LHCN-M2 (cell line): ENCODE results near the gene KIF20B. TPM values are rescaled to one million over a fixed set of nuclear protein-coding genes. Genes with fewer than 3 reads are reported as not detected.

Source experiments
- DNase-seq: peaks from one replicate; pipeline ENCODE4 v3.0.0-alpha.2; 2012; ENCODE audit warnings: low read depth
- polyA plus RNA-seq: library from polyadenylated mRNA; unstranded; fragments of >200 nt; gene quantifications from one replicate; pipeline ENCODE4 v1.2.1, GENCODE V29; 2012; ENCODE audit warnings: missing spikeins
- total RNA-seq: library from RNA; depleted of rRNA; stranded (reverse); fragments of >200 nt; gene quantifications from 2 replicates; pipeline ENCODE4 v1.2.3, GENCODE V29; 2014; rRNA removed

KIF20B gene
- total RNA-seq: 44.4 and 48.6 TPM in 2 replicates
- polyA plus RNA-seq: 3.4 TPM

DNA sequence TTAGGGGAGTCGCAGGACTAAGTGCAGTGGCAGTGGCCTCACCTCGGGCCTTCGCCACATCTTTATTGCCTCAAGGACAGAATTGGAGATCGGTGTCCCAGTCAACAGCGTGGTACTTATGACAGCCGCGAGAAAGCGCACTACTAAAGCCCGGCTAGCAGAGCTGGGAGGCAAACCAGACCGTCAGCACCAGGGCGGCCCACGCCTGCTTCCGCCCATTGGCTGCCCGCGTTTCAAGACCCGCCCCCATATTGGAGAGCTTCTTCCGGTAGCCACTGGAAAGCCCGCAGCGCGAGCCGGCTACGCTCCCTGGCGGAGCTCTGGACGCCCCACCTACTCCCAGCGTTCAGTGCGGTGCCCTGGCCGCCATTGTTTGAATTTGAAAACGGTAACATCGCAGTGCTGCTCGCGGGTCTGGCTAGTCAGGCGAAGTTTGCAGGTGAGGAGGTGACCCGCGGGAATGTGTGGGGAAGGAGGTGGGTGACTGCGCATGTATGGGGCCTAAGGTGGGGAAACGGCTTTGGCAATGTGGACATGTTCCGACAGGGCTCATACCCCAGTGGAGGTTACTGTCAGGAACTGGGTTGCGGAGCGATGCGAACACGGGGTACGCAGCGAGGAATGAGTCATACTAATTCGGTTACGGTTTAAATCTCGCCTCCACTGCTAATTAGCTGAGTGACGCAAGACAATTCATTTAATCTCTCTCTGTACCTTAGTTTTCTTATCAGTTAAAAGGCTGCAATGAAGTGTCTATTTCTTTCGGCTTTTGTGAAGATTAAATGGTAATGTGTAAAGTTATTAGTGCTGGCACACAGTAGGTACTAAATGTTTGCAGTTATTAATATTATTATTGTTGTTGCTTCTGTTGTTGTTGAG is at the start of gene KIF20B:
Gene KIF20B, plus strand, starts transcription at position 349 of the 879 bp plus-strand sequence. CDS start 3,705 bp downstream, outside the sequence.
- DNase-seq: peak; percentile 96

GRCh38 chr10:89651916-89652573 is 49.3 kb upstream of the KIF20B start:
- DNase-seq: no peak

- DNase-seq: no peak
These were observed 48.5 kb upstream of the KIF20B start for GRCh38 chr10:89652806-89653370.

DNA sequence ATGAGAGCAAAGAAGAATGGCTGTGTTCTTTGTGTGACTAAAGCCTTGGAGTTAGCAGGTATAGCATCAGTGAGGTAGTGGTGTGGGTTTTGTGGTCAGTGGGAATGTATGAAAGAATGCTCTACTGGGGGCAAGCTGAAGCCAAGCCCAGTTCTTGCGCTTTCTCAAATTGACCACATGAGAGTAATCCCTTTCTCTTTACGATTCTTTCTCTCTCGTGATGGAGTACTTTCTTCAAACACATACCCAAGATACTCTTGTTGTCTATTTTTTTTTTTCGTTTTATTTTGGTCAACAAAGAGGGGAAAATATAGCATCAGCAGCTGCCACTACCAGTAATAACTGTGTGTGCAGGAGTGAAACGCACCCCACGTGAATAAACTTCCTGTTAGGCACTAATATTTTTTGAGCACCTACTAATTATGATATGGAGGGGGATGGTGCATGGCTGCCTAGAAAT is 48.0 kb upstream of the KIF20B start:
- DNase-seq: peak; percentile 55

- DNase-seq: no peak
These were observed 45.7 kb upstream of the KIF20B start for GRCh38 chr10:89655722-89656121.

DNA sequence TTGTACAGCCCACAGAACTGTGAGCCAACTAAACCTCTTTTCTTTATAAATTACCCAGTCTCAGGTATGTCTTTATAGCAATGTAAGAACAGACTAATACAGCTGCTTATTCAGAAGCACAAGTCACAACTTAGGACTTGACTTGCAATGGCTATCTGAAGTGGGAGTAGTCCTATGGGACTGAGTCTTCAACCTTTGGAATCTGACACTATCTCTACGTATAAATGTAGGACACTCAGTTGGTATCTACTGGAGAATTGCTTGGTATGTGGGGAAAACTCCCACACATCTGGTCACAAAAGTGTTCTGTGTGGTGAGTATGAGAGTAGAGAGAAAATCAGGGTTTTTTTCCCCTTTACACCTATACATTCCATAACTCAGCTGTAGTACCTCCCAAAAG is 44.1 kb upstream of the KIF20B start:
- DNase-seq: no peak

- DNase-seq: peak; percentile 73
These were observed 42.0 kb upstream of the KIF20B start for GRCh38 chr10:89659143-89660131.

GRCh38 chr10:89662596-89662995 is 38.8 kb upstream of the KIF20B start:
- no peak for DNase-seq

DNA sequence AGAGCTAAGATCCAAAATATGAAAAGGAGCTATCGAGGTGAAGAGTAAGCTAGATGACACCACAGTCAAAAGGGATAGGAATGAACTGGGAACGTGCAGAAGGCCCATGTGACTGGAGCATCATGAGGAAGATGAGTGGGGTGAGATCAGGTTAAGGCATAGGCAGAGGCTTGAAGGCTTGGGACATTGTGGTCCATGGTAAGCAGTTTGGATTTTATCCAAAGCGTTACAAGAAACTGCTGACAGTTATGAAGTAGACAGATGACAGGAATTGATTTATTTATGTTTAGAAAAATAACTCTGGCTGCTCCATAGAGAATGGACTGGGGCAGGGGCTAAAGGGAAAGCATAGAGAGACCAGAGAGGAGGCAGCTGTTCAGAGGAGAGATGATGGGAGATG is 38.2 kb upstream of the KIF20B start:
- DNase-seq: no peak

DNA sequence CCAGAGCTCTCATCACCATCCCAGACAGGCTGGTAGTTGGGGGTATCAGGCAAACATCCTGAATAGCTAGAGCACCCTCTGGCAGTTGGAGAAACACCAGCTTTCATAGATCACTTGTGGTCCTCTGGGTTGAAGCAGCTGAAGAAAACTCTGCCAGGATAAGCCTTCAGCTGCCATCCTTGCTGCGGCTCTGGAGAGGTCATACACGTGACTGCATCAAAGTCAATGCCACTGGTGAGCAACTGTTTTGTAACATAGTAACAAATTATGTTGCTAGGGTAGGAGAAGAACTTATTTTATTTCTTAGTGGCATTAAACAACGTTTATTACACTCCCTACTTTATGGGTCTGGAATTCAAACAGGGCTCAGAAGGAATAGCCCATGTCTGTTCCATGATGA is 37.2 kb upstream of the KIF20B start:
- peak; percentile 89 for DNase-seq

DNA sequence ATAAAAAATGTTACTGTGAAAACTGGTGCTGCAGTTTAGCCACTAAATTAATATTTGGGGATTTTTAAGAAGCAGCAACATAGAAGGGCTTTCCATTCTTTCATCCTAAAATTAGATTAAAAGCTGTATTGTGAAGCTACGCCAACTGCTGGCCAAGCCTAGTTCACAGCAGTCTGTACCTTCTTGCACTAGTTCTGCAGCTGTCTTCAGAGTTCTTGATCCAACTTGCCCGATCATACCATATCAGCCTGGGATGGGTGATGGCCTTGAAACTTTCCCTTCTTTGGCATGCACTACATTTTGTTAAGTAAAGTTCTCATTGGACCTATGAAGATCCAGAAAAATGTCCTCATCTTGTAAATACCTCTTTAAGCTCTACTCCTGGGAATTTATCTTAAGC is 36.1 kb upstream of the KIF20B start:
- DNase-seq: peak; percentile 40

DNA sequence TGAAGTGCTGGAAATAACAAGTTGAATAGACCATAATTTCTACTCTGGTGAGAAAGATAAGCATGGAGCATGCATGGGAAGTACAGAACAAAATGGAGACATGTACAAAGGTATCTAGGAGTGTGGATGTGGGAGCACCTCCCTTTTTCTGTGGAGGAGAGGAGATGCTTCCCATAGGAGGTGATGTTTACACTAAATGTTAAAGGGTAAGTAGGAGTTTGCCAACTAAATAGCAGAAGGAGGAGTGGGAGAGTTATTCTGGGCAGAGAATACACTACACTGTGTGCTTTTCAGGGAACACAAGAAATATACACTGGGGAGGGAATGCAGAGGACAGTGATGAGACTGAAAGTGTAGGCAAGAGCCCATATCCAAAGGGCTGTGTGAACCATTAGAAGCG is 35.3 kb upstream of the KIF20B start:
- DNase-seq: no peak

- peak; percentile 31 for DNase-seq
These were observed 32.9 kb upstream of the KIF20B start for GRCh38 chr10:89668386-89669071.

DNA sequence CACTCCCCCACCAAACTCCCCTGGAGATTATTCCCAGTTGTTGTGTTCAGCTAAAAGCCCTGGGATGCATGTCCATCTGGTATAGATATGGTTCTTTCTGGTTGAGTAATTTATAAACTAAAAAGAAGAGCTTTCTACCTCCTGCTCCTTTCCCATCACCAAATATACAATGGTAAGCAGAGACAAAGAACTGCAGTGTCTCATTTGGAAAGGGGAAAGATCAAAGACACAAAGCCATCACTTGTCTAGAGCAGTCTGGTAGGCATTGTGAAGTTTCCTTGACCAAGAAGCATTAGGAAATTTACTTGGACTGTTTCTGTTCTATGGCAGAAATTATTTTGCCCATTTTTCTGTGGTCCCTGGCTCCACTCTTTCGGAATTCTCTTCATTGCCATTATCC is 31.4 kb upstream of the KIF20B start:
- no peak for DNase-seq

DNA sequence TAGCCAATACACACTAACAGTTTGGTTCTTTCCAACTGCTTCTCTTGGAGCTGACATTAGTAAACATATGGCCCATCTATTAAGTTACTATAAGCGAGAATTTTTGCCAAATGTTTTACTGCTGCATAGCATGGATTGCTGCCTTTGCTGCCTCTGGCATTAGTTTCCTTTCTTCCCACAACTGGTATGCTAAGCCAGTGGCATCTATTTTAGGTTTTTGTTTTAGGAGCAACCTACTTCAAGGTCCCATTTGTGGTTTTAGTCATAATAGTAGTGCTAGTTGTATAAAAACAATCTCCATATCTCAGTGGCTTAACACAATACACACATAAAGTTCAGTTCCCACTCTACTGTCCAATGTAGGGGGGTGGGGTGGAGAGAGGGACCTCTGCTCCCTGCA is 30.5 kb upstream of the KIF20B start:
- DNase-seq: no peak

GRCh38 chr10:89677341-89677740 is 24.0 kb upstream of the KIF20B start:
- no peak for DNase-seq

DNA sequence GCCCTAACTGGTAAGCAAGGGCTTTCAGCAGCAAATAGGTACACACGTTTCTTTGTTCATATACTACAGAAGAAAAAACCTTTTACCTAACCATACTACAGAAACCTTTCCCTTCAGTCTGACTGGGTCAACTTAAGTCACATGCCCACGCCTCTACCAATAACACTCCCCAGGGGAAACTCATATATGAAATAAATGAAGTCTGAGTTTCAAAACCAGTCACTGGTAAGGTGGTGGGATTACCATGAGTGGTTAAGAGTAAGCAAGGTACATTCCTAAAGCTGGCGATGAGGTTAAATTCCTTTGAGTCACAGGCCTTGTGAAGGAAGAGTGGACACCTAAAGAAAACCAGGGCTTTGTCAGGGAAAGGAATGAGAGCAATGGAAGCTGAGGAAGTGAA is 21.4 kb upstream of the KIF20B start:
- DNase-seq: no peak

- peak; percentile 75 for DNase-seq
These were observed 17.5 kb upstream of the KIF20B start for GRCh38 chr10:89683883-89684282.

DNA sequence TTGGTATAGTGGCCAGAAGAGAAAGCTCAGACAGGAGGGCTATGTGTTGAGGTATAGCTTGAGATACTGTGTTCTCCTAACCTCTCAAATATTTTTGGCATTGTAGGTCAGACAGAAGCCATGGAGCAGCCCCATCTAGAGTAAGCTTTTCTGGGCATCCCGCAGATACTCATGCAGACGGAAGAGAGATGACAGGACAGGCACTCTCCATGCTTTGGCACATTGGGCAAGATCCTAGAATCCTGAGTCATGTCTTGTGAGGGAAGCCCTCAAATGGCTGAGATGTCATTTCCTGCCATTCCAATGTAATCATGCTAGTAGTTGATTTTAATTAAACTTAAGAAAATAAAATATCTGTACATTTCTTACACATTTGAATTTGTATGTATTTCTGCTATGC is 16.8 kb upstream of the KIF20B start:
- DNase-seq: peak; percentile 55

DNA sequence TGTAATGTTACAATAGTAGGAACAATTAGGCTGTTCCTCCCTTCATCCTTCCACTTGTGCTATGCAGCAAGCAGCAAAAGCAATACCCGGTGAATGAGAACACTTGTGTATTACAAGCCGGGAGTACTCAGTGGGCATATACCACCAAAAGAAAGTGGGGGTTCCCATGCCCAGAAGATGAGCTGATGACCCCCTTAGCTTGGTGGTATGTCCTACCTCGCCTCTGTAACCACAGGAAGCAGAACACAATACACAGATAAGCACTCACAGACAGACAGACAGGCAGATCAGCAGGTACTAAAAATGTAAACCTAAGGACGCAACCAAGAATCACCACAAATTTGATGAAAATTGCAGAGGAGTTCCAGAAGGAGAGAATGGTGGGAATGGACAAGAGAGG is 15.5 kb upstream of the KIF20B start:
- no peak for DNase-seq

DNA sequence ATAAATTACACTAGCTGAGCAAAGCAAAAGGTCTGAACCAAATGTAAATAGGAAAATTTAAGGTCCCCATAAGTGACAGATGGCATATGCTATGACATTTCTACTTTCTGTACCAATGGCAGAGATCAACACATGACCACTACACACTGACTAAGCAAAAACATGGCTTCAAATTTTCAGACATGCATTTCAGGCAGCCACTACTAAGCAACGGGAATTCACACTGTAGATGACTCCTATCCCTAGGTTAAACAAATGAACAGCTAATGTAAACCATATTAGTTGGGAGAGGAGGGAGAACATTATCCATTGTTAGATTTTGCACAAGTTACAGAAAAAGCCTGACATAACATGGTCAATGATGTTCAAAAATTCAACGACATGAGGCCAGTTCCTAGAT is 11.4 kb upstream of the KIF20B start:
- no peak for DNase-seq
